ENCODE measurements around the gene CEL.
A peak's percentile ranks its signal among the peaks of the same experiment; 100 is the strongest.

CEL gene

DNA sequence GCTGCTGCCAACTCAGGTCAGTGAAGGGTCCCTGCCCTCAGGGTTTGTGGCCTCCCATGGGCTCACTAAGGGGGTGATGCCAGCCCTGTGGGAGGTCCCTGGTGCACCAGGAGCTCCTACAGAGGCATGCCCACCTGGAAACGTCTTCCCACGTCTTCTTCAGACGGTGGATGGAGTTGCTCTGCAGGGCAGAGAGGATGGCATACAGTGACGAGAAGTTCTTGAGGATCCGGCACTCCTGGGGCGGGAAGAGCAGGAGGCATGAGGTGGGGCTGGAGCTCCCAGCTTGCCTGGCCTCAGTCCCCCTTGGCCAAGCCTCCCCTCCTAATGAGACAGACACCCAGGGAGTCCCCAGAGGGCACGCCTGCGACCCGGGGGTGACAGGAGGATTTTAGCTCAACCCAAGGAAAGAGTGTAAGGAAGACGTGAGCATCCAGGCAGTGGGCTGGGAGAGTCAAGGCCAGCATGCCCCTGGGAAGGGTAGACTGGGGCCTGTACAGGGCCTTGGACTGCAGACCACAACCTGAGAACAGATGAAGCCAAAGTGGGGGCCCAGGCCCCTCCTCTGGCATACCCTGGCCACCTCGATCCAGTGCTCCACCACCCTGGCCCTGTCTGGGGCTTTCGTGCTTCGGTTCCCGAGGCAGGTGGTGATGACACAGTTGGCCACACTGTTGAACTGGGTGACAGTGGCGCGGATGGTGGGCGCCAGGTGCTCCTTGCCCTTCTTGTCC lies 44.9 kb downstream of the CEL start:
- no peak for DNase-seq

DNA sequence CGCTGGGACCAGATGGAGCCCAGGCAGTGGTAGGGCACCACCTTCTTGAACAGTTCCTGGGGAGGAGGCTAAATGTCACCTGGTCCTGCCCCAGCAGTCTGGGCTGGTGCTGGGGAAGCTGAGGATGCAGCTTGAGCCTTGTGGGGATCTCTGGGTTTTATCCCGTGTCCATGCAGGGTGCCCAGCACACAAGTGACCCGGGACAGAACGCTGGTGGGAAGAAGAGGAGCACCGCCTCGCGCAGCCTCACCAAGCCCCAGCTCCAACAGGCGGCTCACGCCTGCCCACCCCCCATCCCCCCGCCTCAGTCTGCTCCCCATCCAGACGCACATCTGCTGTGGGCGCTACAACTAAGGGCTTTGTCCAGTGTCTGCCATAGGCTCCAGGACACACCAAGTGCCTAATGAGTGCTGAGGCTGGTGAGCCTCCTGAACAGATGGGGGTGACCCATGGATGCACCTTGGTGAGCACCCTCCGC lies 45.5 kb downstream of the CEL start:
- no peak for DNase-seq

DNA sequence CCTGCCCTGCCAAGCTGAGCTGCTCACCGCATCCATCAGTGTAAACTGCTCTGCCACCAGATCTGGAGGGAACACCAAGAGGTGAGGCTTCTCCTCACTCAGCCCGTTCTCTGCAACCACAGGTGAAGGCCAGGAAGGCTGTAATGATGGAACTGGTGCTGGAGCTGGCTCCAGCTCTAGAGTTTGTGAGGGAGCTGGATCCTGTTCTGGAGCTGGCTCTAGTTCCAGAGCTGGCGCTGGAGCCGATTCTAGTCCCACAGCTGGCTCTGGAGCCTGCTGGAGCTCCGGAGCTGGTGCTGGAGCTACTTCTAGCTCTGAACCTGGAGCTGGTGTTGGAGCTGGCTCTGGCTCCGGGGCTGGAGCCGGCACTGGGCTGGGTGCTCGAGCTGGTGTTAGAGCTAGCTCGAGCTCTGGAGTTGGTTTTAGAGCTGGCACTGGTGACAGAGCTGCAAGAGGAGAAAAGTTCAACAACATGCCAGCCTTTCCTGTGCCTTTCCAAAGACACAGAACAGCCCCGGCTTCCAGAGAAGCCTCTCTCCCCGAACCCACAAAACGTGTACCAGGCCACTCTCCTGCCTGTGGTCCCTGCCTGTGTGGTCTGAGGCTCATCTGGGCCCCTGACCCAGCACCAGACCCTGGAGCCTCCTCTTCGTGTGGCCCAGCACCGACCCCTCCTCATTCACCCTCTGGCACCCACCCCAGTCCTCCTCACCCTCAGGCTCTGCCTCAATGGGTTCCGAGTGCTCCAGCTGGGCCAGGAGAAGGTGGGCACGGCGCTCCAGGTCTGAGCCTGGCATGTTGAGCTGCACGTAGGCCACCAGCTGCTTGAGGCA lies 46.4 kb downstream of the CEL start:
- DNase-seq = no peak

DNA sequence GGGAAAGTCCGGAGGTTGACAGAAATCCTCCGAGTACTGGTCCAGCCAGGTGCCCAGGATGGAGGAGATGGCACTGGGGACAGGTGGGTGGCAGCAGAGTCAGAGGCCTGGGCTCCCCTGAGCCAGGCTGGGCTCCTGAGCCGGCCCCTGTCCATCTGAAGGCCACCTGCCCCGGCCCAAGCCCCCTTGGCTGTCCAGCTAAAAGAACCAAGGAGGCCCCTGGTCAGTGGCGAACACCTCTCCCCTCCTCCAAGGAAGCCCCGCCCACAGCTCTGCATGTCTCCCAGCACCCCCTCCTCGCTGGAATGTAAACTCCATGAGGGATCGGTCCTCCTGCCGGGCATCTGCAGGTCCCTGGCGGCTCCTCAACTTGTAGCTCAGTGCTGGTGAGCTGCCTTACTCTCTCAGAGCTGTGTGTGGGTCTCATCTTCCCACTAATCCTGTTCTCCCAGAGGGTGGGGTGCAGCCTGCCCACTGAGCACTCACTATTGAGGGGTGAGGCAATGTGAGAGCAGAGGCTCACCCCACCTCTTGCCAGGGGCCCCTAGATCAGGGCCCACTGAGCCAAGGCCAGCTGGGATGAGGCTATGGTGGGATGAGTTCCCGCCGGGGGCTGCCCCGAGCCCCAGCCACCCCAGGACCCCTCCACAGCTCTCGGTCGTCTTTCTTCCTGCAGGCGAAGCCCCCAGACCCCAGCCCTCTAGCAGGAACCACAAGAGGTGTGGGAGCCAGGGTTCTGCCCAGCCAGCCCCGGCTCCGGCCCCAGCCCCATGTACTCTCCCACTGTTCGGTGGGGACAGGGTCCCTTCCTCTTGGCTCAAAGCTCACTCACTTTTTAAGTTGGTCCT lies 47.2 kb downstream of the CEL start:
- DNase-seq = no peak

DNA sequence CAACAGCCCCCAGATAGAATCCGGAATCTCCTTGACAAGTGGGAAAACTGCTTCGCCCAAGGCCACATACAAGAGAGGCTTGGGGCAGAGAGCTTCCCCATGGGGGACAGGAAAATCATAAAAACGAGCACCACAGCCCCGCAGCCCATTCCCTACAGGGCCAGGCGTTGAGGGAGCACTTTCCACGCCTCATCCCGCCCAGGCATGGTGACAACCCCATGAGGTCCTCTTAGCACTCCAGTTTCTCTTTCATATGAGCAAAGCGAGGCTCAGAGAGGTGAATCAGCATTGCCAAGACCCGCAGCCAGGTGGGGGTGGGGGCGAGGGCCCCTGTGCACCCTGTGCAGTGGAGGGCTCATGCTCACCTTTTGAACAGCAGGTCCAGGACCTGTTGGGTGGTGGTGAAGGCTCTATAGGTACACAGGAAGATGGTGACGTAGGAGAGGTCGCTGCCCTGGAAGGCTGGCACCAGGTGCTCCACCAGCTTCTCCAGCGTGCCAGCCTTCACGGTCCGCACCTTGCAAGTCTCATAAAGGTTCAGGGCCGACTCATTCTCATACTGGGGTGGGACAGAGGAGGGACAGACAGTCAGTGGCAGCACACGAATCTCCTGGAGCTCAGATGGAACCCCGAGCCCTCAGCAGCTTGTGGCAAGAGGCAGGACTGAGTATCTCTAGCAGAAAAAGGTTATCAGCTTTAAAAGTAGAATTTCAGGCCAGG lies 48.3 kb downstream of the CEL start:
- no peak for DNase-seq

DNA sequence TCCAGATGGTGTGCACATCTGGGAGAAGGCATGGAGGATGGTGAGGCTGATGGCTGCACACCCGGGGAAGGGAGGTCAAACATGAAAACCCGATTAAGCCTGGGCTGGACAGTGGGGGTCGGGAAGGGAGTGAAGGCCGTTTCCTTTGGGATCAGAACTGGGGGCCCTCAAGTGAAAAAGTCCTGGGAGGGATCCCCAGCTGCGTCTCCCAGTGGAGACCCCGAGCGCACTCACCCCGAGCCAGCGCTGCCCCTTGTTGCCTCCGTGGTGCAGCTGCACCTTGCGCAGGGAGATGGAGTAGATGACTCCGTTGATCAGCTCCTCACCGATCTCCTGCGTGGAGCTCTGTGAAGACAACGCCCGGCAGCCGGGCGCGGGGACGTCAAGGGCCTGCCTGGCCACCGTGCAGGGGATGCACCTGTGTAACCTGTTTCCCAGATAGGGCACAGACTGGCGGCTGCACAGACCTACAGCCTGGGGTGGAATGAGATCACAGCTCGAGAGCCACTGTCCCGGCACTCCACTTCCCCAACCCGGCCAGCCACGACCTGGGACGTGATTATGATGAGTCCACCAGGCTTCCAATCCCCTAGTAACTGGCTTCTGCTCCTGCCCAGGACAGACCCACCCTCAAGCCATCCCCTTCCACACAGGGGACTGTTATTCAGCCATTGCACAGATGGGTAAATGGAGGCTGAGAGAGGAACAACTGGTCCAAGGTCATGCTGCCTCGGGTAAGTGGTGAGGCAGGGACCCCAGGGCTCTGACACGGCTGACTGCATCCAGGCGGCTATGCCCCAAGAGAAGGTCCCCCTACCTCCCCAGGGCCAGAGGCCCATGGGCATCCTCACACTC lies 50.3 kb downstream of the CEL start:
- no peak for DNase-seq

DNA sequence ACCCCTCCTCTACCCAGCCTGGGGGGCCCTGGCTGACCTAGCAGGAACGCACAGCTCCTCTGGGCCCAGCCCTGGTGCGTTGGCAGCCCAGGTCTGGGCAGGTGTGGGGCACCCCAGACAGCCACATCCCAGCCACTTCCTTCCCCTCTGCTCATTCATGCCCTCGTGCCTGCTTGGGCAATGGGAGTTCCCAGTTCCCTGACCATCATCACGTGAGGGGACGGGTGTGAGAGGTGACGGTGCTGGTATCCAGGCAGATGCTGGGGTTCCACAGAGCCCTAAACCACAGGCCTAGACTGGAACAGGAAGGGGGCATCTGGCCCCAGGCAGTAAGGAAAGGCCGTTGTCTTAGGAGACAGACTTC lies 50.9 kb downstream of the CEL start:
- DNase-seq = no peak

DNA sequence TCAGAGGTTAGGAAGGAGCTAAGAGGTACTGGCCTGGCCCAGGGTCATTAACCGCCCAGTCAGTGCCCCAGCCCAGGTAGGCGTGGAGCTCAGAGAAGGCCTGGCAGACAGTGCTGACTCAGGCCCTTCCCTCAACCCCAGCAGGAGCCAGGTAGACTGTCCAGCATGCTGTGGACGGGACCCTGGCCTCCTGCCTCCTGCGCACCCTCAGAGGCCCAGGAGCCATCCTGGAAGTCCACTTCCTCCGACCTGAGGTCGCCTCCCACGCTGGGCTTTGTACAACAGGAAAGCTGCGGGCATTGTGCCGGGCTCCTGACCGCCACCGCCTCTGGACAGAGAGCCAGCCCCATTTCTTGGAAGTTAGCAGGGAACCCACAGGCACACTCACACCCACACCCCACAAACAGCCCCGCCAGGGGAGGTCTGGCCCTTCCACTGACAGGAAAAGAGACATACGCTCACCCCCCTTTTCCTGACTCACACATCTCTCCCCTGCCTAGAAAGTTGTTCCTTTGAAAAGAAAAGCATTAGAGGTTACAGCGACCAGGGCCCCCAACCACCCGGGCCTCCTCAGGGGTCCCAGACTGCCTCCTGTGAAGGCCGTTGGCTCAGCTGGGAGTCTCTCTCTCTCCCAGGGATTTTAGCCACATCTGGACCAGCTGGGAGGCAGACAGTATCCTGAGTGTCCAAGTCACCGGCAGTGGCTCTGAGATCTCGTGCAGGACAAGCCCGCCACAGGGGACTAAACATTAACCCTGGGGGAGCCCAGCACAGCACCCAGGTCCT lies 51.6 kb downstream of the CEL start:
- no peak for DNase-seq

DNA sequence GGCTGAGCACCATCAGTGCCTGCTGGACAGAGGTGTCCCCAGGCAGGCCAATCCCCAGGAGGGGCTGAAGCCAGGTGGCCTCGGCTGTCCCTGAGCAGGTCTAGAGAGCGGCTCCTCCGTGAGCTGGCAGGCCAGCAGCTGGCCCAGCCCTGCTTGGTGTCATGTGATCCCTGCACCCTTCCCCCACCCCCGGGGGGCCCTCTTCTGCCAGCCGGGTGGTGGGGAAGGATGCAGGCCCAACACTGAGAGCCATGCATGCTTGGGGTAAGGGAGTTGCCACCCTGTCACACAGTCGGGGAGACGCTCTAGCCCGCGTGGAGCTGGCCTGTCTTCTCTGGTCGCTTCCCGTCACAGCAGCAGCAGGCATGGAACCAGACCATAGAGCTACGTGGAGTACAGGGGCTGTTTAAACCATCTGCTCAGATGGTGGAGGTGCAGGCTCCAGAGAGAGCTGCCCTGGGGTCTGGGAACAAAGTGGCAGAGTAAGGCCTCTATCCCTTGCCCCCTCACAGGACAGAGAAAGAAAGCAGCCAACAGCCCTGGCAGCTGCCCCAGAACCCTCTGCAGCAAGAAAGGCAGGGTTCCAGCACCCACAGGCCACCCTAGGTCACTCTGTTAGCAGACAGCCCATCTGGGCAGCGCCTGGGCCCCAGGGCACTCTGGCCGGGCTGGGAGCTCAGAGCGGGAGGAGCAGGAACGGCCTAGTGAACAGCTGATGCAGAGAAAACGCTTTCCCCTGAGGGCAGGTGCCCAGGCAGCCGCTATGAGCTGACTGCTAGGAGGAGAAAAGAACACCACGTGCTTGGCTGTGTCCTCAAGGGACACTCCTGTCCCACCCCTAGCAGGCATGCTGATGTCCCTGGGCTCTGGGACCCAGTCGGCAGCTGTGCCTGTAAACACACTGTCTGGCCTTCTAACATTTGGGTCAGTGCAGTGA lies 52.4 kb downstream of the CEL start:
- no peak for DNase-seq

DNA sequence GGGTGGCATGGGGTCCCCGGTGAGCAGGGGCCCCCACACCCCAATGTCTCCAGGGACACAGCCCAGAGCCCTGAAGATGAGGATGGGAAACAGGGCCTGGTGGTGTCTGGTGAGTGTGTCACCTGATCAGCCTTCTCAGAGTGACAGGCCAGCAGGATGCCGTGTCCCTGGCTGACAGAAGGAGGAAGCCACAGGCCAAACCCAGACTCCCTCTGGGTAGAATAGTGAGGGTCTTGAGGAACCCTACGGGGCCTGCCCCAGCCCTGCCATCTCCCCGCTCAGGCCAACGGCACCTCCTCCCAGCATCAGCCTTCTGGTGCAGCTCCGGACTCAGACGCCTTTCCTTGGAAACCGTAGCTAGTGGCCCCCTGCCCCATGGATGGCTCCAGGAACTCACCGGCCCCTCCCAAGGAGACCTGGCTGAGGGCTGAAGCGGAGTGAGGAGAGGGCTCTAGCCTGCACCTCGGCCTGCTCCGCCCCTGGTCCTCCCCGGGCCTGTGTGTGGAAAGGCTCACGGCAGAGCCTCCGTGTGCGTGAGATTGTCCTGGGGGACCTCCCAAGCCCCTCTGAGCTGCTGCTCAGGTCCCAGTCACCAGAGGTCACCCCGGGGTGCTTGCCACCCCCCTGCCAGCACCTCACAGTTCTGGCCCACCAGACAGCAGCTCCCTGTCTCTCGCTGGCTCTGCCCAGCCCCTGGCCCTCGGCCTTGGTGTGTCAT lies 53.3 kb downstream of the CEL start:
- no peak for DNase-seq

DNA sequence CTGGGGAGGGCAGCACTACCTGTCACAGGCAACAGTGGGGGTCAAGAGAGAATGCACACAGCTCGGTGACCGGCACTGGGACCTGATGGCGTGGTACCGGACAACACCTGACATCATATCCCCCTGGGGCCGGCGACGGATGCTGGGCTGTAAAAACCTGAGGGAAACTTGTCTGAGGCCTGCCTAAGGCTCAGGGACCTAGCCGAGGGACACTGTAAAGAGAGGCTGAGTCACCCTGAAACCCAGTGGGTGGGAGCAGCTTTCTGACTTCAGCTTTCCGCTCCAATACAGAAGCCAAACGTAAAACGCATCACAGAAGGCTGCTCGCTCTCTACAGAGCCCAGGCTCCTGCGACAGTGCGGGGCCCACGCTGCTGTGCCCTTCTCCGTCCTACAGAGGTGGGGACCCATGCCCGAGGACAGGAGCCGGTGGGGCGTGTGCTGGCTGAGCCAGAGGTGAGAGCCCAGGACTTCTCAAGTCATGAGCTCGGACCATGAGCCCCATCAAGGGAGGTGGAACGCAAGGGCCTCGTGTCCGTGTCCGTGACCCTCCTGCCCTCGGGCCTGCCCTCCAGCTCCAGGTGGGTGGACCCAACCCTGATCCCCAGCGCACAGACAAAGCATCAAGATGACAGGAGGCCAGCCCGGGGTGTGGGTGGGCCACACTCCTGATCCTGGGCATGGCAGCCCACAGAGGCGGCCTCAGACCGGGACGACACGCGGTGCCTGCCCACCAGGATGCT lies 54.0 kb downstream of the CEL start:
- peak; percentile 78 for DNase-seq

DNA sequence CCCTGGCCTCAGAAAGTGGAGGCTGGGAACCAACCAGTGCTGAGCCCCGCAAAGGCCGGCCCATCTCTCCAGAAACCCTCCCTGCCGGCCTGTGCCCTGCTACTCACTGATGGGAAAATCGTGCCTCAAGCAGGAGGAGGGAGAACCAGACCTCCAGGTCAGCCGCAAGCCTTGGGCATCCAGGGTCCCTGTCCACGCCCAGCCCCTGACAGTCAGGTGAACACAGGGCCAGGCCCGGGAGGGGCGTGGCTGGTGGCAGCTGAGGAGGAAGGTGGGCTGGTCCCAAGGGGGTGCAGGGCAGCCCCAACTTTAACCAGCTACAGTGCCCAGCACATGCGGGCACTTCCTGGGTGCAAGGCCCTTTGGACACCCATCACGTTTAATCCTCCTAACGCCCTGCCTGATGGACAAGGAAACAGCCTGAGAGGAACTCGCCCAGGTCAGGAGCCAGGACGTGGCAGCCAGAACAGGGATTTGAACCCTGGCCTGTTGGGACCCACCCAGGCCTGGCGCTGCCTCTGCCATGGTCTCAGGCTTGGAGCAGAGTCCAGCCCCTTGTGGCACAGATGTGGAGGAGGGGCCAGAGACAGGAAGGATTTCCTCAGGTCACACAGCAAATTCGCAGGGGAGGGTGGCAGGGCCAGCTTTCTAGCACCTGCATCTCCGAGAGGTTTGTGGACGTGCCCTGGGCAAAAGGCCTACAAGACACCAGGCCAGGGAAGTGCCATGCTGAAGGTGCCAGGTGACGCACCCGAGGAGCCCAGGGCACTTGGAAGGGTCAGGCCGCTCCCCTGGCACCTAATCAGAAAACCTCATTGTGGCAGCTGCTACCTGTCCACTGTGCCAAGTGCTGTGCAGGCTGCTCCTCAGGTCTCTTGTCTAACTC lies 54.8 kb downstream of the CEL start:
- DNase-seq = no peak

DNA sequence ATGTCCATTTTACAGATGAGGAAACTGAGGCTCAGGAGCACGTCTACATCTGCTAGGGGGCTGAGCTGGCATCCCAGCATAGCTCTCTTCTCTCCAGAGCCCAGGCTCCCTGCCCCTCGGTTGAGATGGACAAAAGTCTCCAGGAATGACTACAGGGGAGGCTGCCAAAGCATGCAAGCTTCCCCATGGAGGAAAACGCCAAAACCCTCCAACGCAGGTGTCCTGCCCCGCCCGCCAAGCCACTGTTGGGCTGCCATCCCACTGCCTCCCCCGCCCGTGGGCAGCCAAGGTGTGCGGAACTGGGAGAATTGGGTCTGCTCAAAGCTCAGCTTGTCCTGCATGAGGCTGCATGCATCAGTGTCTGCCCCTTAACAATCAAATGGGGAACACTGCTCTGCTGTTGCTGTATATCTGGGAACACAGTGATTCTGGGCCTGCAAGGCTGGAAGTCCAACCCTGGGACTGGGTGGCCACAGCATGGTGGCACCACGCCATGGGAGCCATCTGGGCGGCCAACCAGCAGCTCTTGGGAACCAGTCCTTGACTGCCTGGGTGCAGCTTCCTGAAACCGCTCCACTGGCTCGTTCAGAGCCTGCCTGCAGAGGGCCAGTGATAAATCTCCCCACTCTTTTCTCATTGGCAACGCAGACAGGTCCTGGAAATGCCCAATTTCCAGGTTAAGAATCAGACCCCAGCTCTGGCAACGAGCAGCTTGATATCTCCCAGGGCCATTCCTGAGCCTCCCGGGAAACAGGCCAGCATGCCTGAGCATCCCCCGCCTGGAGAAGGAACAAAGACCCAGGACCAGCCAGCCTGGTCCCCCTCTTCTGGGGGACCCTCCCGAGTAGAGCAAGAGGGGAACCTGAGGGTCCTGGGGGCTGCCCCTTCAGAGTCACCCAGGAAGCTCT lies 55.7 kb downstream of the CEL start:
- no peak for DNase-seq

DNA sequence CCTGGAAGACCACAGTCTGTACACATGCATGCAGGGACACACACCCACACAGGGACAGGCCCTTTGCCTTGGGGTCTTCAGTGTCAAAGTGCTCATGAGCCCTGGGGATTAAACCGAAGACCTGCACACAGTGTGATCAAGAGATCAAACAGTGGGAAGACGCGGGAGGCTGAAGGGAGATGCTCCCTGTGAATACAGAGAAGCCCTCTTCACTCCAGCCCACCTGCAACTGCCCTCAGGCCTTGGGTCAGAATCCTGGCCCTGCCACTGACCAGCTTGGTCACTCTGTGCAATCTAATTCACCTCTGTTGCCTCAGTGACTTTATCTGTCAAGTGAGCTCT lies 56.4 kb downstream of the CEL start:
- no peak for DNase-seq

DNA sequence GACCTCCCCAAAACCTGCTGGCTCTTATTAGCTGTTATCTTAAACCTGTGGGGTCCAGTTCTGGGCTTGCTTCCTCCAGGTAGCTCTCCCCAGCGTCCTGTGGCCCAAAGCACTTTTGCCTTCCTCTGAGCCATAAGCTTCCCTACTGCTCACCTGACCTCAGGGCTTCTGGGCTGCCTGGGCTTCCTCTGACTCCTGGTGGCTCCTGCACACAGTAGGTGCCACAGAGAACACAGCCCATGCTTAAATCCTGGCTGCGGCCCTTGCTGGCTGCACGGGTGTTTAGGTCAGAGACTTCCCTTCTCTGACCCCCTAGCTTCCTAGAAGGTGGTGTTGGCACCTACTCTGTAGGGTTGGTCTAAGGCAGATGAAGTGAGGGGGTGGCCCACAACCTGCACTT lies 56.8 kb downstream of the CEL start:
- DNase-seq = no peak
